GM19240 (cell line): Measurements from ENCODE around the gene TUBA1C.
"Not testable (repeated sequence)": the region's sequence is repeated elsewhere in the genome, so short reads cannot be mapped to it uniquely, and the experiment has no call there.

Experiments used
- DNase-seq: peaks from one replicate; pipeline ENCODE4 v3.0.0; 2011; ENCODE audit warnings: low spot score; ENCODE audit not compliant: insufficient read length

TUBA1C gene

DNA sequence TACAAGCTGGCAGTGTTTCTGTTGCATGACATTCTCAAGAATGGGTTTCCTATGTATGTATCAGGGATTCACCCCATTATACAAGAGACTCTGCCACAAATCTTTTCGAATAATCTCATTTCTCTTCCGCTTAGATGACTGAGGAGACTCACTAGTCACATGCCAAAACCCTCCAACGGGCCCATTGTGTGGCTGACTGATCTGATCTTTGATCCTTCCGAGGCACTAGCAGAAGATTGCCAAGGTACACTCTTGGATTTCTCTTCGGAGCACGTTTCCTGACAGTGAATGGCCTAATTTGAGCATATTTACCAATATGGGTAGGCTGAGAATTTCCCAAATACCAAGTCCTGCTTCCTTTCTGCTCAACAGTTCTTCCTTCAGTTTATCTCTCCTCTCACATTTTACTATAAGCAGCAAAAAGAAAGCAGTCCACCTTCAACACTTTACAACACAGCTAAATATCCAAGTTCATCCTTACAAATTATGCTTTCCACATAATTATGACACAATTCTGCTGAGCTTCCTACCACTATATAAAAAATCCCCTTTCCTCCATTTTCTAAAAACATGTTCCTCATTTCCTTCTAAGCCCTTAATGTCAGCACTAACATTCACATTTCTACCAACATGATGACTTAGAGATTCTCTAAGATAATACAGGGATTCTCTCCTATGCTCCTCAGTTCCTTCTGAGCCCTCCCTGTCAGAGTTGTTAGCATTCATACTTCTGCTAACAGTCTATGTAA, 41.1 kb downstream of the TUBA1C start:
- no peak for DNase-seq

DNA sequence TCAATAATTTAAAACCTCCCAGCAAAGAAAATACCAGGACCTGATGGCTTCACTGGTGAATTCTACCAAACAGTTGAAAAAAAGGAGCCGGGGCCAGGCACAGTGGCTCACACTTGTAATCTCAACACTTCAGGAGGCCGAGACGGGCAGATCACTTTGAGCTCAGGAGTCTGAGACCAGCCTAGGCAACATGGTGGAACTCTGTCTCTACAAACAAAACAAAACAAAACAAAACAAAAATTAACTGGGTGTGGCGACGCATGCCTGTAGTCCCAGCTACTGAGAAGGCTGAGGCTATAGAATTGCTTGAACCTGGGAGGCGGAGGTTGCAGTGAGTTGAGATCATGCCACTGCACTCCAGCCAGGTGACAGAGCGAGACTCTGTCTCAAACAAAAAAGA, 44.5 kb downstream of the TUBA1C start:
- no peak for DNase-seq

DNA sequence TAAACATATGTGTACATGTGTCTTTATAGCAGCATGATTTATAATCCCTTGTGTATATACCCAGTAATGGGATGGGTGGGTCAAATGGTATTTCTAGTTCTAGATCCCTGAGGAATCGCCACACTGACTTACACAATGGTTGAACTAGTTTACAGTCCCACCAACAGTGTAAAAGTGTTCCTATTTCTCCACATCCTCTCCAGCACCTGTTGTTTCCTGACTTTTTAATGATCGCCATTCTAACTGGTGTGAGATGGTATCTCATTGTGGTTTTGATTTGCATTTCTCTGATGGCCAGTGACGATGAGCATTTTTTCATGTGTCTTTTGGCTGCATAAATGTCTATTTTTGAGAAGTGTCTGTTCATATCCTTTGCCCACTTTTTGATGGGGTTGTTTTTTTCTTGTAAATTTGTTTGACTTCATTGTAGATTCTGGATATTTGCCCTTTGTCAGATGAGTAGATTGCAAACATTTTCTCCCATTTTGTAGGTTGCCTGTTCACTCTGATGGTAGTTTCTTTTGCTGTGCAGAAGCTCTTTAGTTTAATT, 45.6 kb downstream of the TUBA1C start:
- not testable (repeated sequence) for DNase-seq

DNA sequence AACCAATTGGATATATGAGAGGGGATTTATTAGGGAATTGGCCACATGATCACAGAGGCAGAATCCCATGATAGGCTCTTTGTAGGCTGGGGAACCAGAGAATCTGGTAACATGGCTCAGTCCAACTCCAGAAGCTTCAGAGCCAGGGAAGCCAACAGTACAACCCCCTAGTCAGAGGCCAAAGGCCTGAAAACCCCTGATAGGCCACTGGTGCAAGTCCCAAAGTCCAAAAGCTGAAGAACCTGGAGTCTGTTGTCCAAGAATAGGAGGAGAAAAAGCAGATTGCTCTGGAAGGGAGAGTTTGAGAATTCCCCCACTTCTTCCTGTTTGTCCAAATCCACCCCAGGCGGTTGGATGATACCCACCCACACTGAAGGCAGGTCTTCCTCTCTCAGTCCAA, 49.9 kb downstream of the TUBA1C start:
- no peak for DNase-seq

DNA sequence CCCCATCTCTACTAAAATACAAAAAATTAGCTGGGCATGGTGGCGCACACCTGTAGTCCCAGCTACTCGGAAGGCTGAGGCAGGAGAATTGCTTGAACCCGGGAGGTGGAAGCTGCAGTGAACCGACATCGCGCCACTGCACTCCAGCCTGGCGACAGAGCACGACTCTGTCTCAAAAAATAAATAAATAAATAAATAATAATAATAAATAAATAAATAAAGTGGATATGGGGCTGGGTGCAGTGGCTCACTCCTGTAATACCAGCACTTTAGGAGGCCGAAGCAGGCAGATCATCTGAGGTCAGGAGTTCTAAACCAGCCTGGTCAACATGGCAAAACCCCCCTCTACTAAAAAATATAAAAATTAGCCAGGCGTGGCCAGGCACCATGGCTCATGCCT, 52.2 kb downstream of the TUBA1C start:
- DNase-seq: not testable (repeated sequence)

DNA sequence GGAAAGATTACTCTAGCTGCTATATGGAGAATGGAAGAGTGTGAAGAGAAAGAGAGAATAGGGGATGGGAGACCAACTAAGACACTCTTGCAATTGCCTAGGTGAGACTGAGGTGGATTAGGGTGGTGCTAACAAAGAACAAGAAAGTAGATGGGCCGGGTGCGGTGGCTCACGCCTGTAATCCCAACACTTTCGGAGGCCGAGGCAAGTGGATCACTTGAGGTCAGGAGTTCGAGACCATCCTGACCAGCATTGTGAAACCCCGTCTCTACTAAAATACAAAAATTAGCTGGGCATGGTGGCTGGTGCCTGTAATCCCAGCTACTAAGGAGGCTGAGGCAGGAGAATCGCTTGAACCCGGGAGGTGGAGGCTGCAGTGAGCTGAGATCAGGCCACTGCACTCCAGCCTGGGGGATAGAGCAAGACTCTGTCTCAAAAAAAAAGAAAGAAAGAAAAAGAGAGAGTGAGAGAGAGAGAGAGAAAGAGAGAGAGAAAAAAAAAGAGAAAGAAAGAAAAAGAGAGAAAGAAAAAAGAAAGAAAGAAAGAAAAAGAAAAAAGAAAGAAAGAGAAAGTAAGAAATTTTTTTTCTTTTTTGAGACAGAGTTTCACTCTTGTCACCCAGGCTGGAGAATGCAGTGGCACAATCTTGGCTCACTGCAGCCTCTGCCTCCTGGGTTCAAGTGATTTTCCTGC, 55.7 kb downstream of the TUBA1C start:
- DNase-seq: not testable (repeated sequence)

DNA sequence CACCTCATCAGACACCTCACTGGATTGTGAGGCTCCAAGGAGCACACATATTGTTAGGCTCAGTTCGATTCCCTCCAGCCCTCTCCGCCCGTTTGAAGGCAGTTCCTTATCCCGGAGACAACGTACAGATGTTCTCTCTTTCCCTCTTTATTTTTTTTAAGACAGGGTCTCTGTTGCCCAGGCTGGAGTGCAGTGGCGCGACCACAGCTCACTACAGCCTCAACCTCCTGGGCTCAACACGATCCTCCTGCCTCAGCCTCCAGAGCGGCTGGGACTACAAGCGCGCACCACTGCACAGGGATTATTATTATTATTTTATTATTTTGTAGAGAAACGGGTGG, 57.5 kb downstream of the TUBA1C start:
- no peak for DNase-seq

DNA sequence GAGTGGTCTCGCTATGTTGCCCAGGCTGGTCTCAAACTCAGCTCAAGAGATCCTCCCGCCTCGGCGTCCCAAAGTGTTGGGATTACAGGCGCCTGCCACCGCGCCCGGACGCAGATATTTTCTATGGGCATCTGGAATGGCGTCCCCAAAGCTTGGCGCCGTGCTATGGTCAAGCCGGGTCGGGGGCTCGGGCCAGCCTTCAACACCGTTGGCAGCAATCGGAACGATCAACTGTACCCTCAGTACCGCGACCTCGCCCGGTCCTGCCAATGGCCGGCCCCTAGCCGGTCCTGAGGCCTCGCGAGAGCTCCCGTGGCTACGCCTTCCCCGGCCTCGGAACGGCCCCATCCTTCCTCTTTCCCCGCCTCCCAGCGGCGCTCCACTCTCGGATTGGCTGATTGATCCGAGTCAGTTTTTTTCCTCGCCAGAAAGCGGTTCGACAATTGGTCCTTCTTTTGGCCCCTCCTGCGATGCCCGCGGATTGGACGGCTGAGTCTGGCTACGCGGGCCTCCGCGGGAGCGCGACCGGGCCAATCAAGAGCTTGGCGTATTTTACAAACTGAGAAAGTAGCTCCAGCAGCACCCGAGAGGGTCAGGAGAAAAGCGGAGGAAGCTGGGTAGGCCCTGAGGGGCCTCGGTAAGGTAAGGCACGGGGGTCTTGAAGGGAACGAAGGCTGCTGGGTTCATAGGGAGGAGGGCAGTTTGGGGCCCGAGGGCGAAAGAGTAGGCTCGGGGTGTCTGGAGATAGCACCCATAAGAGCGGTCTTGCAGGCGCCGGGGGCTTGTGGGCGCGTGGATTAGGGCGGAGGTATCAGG, 58.0 kb downstream of the TUBA1C start, which contains the start of gene TROAP:
Gene TROAP, plus strand, starts transcription at position 548 of the 816 bp plus-strand sequence. CDS start 354 bp downstream, outside the sequence.
- peak; percentile 98 for DNase-seq

DNA sequence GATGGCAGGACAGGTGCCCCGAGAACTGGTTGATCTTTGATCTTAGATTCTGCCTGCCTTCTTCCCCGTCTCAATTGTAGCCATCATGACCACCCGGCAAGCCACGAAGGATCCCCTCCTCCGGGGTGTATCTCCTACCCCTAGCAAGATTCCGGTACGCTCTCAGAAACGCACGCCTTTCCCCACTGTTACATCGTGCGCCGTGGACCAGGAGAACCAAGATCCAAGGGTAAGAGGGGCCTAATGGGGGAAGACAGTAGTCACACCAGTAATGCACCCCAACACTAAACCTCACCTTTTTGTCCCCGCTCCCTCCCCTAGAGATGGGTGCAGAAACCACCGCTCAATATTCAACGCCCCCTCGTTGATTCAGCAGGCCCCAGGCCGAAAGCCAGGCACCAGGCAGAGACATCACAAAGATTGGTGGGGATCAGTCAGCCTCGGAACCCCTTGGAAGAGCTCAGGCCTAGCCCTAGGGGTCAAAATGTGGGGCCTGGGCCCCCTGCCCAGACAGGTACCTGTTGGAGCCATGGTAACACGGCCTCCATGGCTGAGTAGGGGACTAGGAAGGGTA, 58.7 kb downstream of the TUBA1C start:
- no peak for DNase-seq
